ENCODE results near the gene ZNF160. TPM values are rescaled to one million over a fixed set of nuclear protein-coding genes. Genes with fewer than 3 reads are reported as not detected.
"Not testable (repeated sequence)": the region's sequence is repeated elsewhere in the genome, so short reads cannot be mapped to it uniquely, and the experiment has no call there.

Gene ZNF160
- total RNA-seq, 1 donor from 2014 or later: 124 TPM

DNA sequence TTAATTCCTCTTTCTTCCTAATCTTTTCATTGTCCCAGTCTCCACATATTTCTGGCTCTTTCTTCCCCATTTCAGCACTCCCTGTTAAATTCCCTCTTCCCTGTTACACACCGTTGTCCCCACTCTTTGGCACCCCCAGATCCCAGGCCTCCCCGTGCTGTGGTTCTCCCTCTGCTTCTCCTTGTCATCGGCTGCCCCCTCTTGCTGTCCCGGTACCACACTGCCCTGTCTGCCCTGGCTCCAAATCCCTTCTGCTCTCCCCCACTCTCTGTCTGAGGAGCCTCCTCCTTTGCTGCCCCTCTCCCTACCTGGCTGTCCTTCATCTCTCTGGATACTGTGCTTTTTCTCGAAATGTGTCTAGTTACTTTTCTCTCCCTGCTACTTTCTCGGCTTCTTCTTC is 28.5 kb upstream of the ZNF160 start:
- intact Hi-C loops (cut with DNase I): loop anchor here (2.0 kb wide), 1 partner anchor 27 kb away; the partner anchor contains the start of gene ZNF347
- no peak overlapping the region for H3K27ac ChIP-seq
- H3K27me3 ChIP-seq: no peaks in the 10 kb centered on the region
- TF ChIP-seq, protein P1, sequence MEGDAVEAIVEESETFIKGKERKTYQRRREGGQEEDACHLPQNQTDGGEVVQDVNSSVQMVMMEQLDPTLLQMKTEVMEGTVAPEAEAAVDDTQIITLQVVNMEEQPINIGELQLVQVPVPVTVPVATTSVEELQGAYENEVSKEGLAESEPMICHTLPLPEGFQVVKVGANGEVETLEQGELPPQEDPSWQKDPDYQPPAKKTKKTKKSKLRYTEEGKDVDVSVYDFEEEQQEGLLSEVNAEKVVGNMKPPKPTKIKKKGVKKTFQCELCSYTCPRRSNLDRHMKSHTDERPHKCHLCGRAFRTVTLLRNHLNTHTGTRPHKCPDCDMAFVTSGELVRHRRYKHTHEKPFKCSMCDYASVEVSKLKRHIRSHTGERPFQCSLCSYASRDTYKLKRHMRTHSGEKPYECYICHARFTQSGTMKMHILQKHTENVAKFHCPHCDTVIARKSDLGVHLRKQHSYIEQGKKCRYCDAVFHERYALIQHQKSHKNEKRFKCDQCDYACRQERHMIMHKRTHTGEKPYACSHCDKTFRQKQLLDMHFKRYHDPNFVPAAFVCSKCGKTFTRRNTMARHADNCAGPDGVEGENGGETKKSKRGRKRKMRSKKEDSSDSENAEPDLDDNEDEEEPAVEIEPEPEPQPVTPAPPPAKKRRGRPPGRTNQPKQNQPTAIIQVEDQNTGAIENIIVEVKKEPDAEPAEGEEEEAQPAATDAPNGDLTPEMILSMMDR (IDR thresholded peaks at IDR 0.05): no peak
- H3K4me3 ChIP-seq: peak overlapping the region; percentile 72 to 74
- no peak for DNase-seq (ENCODE audit: low spot score in 2 of 2)
- H3K4me1 ChIP-seq: peaks cover 4 to 6% of the 10 kb centered on the region in 2 donors
- H3K36me3 ChIP-seq: no peaks in the 10 kb centered on the region
- H3K9me3 ChIP-seq: peaks cover under 1 to 35% of the 10 kb centered on the region in 2 donors

DNA sequence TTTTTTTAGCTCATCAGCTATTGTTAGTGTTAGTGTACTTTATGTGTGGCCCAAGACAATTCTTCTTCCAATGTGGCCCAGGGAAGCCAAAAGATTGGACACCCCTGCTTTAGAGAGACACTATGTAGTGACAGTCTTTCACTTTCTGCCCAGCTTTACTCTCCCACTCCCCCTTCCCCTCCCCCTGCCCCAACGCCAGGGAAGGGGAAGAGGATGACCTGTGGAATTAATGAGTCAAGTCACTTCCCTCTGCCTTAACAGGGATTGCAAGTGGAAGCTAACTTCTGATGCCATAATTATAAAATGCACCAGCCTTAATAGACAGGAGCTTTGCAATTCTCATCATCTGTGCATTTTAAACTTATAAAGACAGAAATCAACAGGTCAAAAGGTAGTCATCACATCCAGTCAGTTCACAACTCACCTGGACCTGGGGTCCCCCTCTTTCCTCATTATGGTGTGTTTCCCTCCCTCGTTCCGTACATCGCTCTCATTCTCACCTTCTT is 27.9 kb upstream of the ZNF160 start:
- no peaks in the 10 kb centered on the region for H3K27me3 ChIP-seq
- TF ChIP-seq, protein P1 (IDR thresholded peaks at IDR 0.05): no peak
- peaks cover 4 to 6% of the 10 kb centered on the region in 2 donors for H3K4me1 ChIP-seq
- no peak overlapping the region for H3K27ac ChIP-seq
- no peak for DNase-seq (ENCODE audit: low spot score in 2 of 2)
- H3K36me3 ChIP-seq: no peaks in the 10 kb centered on the region
- intact Hi-C loops (cut with DNase I): no loop called here
- peaks cover 0 to 31% of the 10 kb centered on the region in 2 donors for H3K9me3 ChIP-seq
- peak overlapping the region; percentile 72 to 74 for H3K4me3 ChIP-seq

DNA sequence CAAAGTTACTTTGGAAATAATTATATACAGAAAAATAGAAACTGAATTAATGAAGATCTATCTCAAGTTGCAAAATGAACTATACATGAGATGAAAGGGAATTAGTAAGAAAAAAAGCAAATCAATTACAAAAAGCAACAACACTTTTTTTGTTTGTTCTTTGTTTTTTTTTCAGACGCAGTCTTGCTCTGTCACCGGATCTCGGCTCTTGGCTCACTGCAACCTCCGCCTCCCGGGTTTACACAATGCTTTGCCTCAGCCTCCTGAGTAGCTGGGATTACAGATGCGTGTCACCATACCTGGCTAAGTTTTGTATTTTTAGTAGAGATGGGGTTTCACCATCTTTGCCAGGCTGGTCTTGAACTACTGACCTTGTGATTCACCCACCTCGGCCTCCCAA is 27.3 kb upstream of the ZNF160 start:
- Histone ChIP-seq H3K4me1 (peaks cover 4 to 6% of the 10 kb centered on the region in 2 donors), H3K36me3 (no peaks in the 10 kb centered on the region), H3K4me3 (no peak overlapping the region), H3K27me3 (no peaks in the 10 kb centered on the region), H3K9me3 (peaks cover 0 to 24% of the 10 kb centered on the region in 2 donors), H3K27ac (no peak overlapping the region)
- intact Hi-C loops (cut with DNase I): no loop called here
- DNase-seq (ENCODE audit: low spot score in 2 of 2): no peak
- TF ChIP-seq, protein P1 (IDR thresholded peaks at IDR 0.05): no peak

DNA sequence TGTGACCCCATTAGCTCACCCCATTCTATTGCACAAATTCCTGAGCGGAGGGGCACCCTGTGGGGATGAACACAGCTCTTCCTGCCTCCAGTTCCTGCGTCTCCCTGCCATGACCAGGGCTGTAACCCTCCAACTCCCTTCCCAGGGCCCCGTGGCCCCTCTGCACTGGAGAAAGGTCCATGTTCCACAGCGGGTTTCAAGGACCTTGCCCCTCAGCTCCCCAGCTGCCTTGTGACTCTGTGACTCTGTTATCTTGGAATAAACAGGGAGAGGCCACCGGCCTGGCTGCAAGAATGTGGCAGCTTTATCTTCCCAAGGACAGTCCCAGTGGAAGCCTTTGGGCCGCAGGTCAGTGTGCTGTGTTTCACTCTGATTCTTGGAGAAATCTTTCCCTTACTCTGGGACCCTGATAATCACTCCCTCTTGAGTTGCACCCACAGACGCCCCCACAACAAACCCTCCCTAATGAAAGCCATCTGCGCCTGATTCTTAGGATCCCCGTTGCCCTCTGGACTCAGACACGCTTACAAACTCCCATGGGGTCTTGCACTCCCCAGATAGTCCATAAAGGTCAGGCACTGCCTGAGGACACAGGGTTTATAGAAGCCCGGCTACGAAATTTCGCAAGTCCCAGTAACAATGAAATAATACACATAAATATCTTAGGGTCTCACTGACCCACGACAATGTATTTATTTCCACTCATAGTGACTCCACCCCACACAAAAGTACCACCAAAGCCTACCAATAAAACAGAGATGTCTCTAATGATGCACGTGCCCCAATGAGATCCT is 23.7 kb upstream of the ZNF160 start:
- H3K27ac ChIP-seq; H3K4me3 ChIP-seq; DNase-seq (ENCODE audit: low spot score in 2 of 2); H3K4me1 ChIP-seq; H3K9me3 ChIP-seq; H3K36me3 ChIP-seq; H3K27me3 ChIP-seq; intact Hi-C loops (cut with DNase I): not testable (repeated sequence)

DNA sequence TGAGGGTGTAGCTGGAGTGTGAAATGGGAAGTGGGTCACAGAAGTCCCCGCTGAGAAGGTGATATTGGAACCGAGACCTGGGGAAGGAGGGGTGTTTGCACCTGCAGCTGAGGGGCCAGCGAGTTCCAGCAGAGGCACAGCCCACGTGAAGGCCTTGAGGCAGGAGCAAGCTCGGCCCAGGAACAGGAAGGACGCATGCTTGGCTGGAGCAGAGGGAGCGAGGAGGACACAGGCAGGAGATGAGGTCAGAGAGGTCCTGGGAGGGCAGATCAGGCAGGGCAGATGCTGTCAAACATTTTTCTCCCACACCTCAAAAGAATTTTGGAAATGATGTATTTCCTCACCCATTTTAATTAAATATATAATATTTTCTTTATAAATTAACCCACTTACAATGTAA is 20.2 kb upstream of the ZNF160 start:
- TF ChIP-seq, protein P1 (IDR thresholded peaks at IDR 0.05): no peak
- DNase-seq (ENCODE audit: low spot score in 2 of 2): no peak
- no peak overlapping the region for H3K4me3 ChIP-seq
- peaks cover 3 to 7% of the 10 kb centered on the region in 2 donors for H3K9me3 ChIP-seq
- intact Hi-C loops (cut with DNase I): no loop called here
- no peaks in the 10 kb centered on the region for H3K27me3 ChIP-seq
- H3K36me3 ChIP-seq: no peaks in the 10 kb centered on the region
- H3K27ac ChIP-seq: no peak overlapping the region
- H3K4me1 ChIP-seq: no peaks in the 10 kb centered on the region

DNA sequence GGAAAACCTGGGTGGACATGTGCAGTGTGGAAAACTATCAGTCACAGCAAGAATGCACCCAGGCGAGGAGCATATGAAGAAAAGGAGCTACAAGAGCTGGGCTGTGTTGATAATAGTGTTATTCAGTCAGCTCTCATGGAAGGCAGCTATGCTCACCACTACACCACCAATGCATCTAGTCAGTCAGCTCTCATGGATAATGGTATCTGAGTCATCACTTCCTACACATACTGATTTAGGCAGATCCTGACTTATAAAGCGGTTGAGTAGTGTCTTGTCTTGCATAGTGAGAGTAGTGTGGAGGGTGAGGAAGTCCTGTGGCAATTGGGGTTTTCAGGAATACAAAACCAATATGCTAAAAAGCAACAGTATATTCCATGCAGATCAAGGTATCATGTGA is 9.1 kb upstream of the ZNF160 start:
- Histone ChIP-seq H3K27me3 (no peaks in the 10 kb centered on the region), H3K4me3 (no peak overlapping the region), H3K27ac (no peak overlapping the region), H3K4me1 (no peaks in the 10 kb centered on the region), H3K36me3 (peaks cover 37 to 57% of the 10 kb centered on the region in 2 donors), H3K9me3 (peaks cover 10 to 35% of the 10 kb centered on the region in 2 donors)
- TF ChIP-seq, protein P1 (IDR thresholded peaks at IDR 0.05): no peak
- intact Hi-C loops (cut with DNase I): no loop called here
- no peak for DNase-seq (ENCODE audit: low spot score in 2 of 2)
